Measurements from ENCODE around the gene TBC1D9.

DNA sequence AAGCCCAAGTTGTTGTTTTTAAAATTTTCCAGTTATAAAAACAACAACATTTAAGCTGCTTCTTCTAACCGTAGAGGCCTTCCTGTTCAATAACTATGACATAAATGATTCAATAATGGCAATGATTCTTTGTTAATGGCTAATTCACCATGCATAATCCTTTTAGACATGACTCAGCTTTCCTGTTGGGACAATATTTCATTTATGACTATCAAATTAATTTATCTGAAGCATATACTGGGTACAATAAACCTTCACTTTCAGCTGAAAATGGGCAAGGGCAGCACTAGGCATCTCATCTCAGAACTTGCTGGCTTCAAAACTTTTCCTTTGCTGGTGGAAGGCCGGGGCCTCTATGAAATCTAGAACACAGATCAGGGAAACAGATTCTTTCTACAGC is 38.9 kb downstream of the TBC1D9 start:
- TF ChIP-seq, protein P1, sequence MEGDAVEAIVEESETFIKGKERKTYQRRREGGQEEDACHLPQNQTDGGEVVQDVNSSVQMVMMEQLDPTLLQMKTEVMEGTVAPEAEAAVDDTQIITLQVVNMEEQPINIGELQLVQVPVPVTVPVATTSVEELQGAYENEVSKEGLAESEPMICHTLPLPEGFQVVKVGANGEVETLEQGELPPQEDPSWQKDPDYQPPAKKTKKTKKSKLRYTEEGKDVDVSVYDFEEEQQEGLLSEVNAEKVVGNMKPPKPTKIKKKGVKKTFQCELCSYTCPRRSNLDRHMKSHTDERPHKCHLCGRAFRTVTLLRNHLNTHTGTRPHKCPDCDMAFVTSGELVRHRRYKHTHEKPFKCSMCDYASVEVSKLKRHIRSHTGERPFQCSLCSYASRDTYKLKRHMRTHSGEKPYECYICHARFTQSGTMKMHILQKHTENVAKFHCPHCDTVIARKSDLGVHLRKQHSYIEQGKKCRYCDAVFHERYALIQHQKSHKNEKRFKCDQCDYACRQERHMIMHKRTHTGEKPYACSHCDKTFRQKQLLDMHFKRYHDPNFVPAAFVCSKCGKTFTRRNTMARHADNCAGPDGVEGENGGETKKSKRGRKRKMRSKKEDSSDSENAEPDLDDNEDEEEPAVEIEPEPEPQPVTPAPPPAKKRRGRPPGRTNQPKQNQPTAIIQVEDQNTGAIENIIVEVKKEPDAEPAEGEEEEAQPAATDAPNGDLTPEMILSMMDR (IDR thresholded peaks at IDR 0.05), result no peak
- no peak for TF ChIP-seq ZFX (IDR thresholded peaks at IDR 0.05; ENCODE audit: borderline replicate concordance)

All from 22Rv1 (cell line).